Measurements from ENCODE around the gene UCKL1. TPM values are rescaled to one million over a fixed set of nuclear protein-coding genes. Genes with fewer than 3 reads are reported as not detected.
A peak's percentile ranks its signal among the peaks of the same experiment; 100 is the strongest.

Gene UCKL1
- total RNA-seq, 3 donors from 2014 or later, result 37.4 to 57.8 (median 43.6) TPM

- no peaks in the 10 kb centered on the region for H3K36me3 ChIP-seq (ENCODE audit: low read depth)
Observed at GRCh38 chr20:63944078-63944941, 11.9 kb downstream of the UCKL1 start.

GRCh38 chr20:63943808-63944077 lies 12.5 kb downstream of the UCKL1 start:
- intact Hi-C loops (cut with DNase I, micrococcal nuclease), result no loop called here
- peak in 1 of 3 donors; percentile 19 for DNase-seq
- Histone ChIP-seq H3K4me1 (ENCODE audit: low read depth) (peaks cover 10% of the 10 kb centered on the region), H3K9me3 (no peaks in the 10 kb centered on the region), H3K36me3 (ENCODE audit: low read depth) (no peaks in the 10 kb centered on the region), H3K4me3 (no peak overlapping the region)
- no peak for ATAC-seq
- no peak for TF ChIP-seq CTCF (IDR thresholded peaks at IDR 0.05)

More at GRCh38 chr20:63944078-63944941, 11.9 kb downstream of the UCKL1 start:
- Histone ChIP-seq H3K4me1 (ENCODE audit: low read depth) (peaks cover 15% of the 10 kb centered on the region), H3K9me3 (no peaks in the 10 kb centered on the region), H3K4me3 (no peak overlapping the region)
- DNase-seq (peak in 2 of 3 donors; percentile 37 to 66), ATAC-seq (no peak)
- intact Hi-C loops (cut with DNase I, micrococcal nuclease), result no loop called here
- no peak for TF ChIP-seq CTCF (IDR thresholded peaks at IDR 0.05)

GRCh38 chr20:63942969-63943807 lies 13.0 kb downstream of the UCKL1 start:
- Histone ChIP-seq H3K4me1 (ENCODE audit: low read depth) (peaks cover 6% of the 10 kb centered on the region), H3K9me3 (no peaks in the 10 kb centered on the region), H3K36me3 (ENCODE audit: low read depth) (no peaks in the 10 kb centered on the region), H3K4me3 (no peak overlapping the region)
- no peak for ATAC-seq
- DNase-seq, result peak in 2 of 3 donors; percentile 30 to 58
- no peak for TF ChIP-seq CTCF (IDR thresholded peaks at IDR 0.05)
- intact Hi-C loops (cut with DNase I, micrococcal nuclease), result no loop called here

GRCh38 chr20:63942250-63942951 lies 13.8 kb downstream of the UCKL1 start:
- TF ChIP-seq CTCF (IDR thresholded peaks at IDR 0.05), result no peak
- ATAC-seq, result peak; percentile 23
- peak; percentile 53 to 82 (median 72) for DNase-seq
- no peak overlapping the region for H3K4me3 ChIP-seq
- intact Hi-C loops (cut with DNase I, micrococcal nuclease), result no loop called here
- H3K9me3 ChIP-seq, result no peaks in the 10 kb centered on the region
- no peaks in the 10 kb centered on the region for H3K4me1 ChIP-seq (ENCODE audit: low read depth)
- H3K36me3 ChIP-seq (ENCODE audit: low read depth), result no peaks in the 10 kb centered on the region

GRCh38 chr20:63941282-63942081 lies 14.7 kb downstream of the UCKL1 start:
- Histone ChIP-seq H3K36me3 (ENCODE audit: low read depth) (no peaks in the 10 kb centered on the region), H3K9me3 (no peaks in the 10 kb centered on the region), H3K4me3 (no peak overlapping the region), H3K4me1 (ENCODE audit: low read depth) (no peaks in the 10 kb centered on the region)
- TF ChIP-seq CTCF (IDR thresholded peaks at IDR 0.05), result no peak
- ATAC-seq, result peak; percentile 72
- DNase-seq, result peak; percentile 67 to 90 (median 68)
- intact Hi-C loops (cut with DNase I, micrococcal nuclease), result no loop called here

Measured in mucosa of descending colon (tissue), 3 donors.